HEK293 (cell line): ENCODE data around the gene GMEB2.
A peak's percentile ranks its signal among the peaks of the same experiment; 100 is the strongest.

Experiments used
- CTCF ChIA-PET: fragments of 350-600 bp; formaldehyde crosslinking; extraction: SDS; loops from one replicate; lab custom pipeline; 2021; ENCODE audit warnings: antibody characterized with exemption; lab: Yijun Ruan, JAX
- POLR2A ChIA-PET: fragments of 300-600 bp; formaldehyde crosslinking; extraction: SDS; loops from one replicate; lab custom pipeline; 2020; ENCODE audit warnings: antibody characterized with exemption, inconsistent platforms; lab: Yijun Ruan, JAX
- H3K27ac ChIP-seq: fragments of 200-500 bp; sonication (Bioruptor generic); 2 replicates; pipeline ENCODE4 v1.5.1; 2014; ENCODE audit warnings: low read depth, low read length, control low read depth, inconsistent platforms; ENCODE audit errors: extremely low read depth
- H3K36me3 ChIP-seq, 2 experiments: fragments of 200-500 bp in 1 of 2; sonication (Bioruptor generic) in 1 of 2; 1 replicate in 1 of 2; 2 replicates in 1 of 2; pipeline ENCODE4 v1.5.1; 2014 to 2017; ENCODE audit warnings: inconsistent platforms in 2 of 2, low read length in 2 of 2; ENCODE audit not compliant: control insufficient read depth in 2 of 2, insufficient read depth in 1 of 2
- H3K4me1 ChIP-seq: fragments of 200-500 bp; sonication (Bioruptor generic); 2 replicates; pipeline ENCODE4 v1.5.1; 2014; ENCODE audit warnings: mild to moderate bottlenecking, low read length, inconsistent platforms; ENCODE audit not compliant: control insufficient read depth, insufficient read depth
- H3K4me3 ChIP-seq: 2 replicates; pipeline ENCODE4 v1.5.1; 2011; ENCODE audit warnings: low read depth, mild to moderate bottlenecking, control low read depth, low read length, moderate library complexity
- H3K9me3 ChIP-seq: fragments of 200-500 bp; sonication (Bioruptor generic); 2 replicates; pipeline ENCODE4 v1.5.1; 2014; ENCODE audit warnings: low read depth, low read length, inconsistent platforms; ENCODE audit not compliant: control insufficient read depth, insufficient read depth
- GLIS2 ChIP-seq: fragments of 450-650 bp; formaldehyde crosslinking; IDR thresholded peaks from 2 replicates; pipeline ENCODE4 v1.5.1; 2016; ENCODE audit warnings: missing biosample characterization, missing genetic modification characterization
- HIC1 ChIP-seq: fragments of 450-650 bp; formaldehyde crosslinking; IDR thresholded peaks from 2 replicates; pipeline ENCODE4 v1.5.1; 2016; ENCODE audit warnings: missing biosample characterization, missing genetic modification characterization
- KLF7 ChIP-seq: fragments of 450-650 bp; formaldehyde crosslinking; IDR thresholded peaks from 2 replicates; pipeline ENCODE4 v1.5.1; 2016; ENCODE audit warnings: missing biosample characterization, missing genetic modification characterization, borderline replicate concordance
- PRDM1 ChIP-seq: fragments of 450-650 bp; formaldehyde crosslinking; IDR thresholded peaks from 2 replicates; pipeline ENCODE4; 2016; ENCODE audit warnings: missing biosample characterization, missing genetic modification characterization
- PRDM10 ChIP-seq: fragments of 450-650 bp; formaldehyde crosslinking; IDR thresholded peaks from 2 replicates; pipeline ENCODE4 v1.5.1; 2016; ENCODE audit warnings: missing biosample characterization, missing genetic modification characterization
- REST ChIP-seq: fragments of 450-650 bp; formaldehyde crosslinking; IDR thresholded peaks from 2 replicates; pipeline ENCODE4 v1.5.1; 2016; ENCODE audit warnings: missing biosample characterization, missing genetic modification characterization
- ZBTB17 ChIP-seq: fragments of 450-650 bp; formaldehyde crosslinking; IDR thresholded peaks from 2 replicates; pipeline ENCODE4 v1.5.1; 2016; ENCODE audit warnings: missing biosample characterization, missing genetic modification characterization
- ZBTB20 ChIP-seq: fragments of 450-650 bp; formaldehyde crosslinking; IDR thresholded peaks from 2 replicates; pipeline ENCODE4 v1.5.1; 2016; ENCODE audit warnings: missing biosample characterization, missing genetic modification characterization
- ZBTB48 ChIP-seq: fragments of 450-650 bp; formaldehyde crosslinking; IDR thresholded peaks from 2 replicates; pipeline ENCODE4 v1.5.1; 2016; ENCODE audit warnings: missing biosample characterization, missing genetic modification characterization
- ZBTB8A ChIP-seq: fragments of 450-650 bp; formaldehyde crosslinking; IDR thresholded peaks from 2 replicates; pipeline ENCODE4 v1.5.1; 2016; ENCODE audit warnings: missing biosample characterization, missing genetic modification characterization
- ZIC2 ChIP-seq: fragments of 450-650 bp; formaldehyde crosslinking; IDR thresholded peaks from 2 replicates; pipeline ENCODE4 v1.5.1; 2016; ENCODE audit warnings: missing biosample characterization, missing genetic modification characterization
- ZNF155 ChIP-seq: fragments of 450-650 bp; formaldehyde crosslinking; IDR thresholded peaks from 2 replicates; pipeline ENCODE4 v1.5.1; 2016; ENCODE audit warnings: missing biosample characterization, missing genetic modification characterization
- ZNF211 ChIP-seq: fragments of 450-650 bp; formaldehyde crosslinking; IDR thresholded peaks from 2 replicates; pipeline ENCODE4 v1.5.1; 2016; ENCODE audit warnings: low read depth, missing biosample characterization, missing genetic modification characterization
- ZNF600 ChIP-seq: fragments of 450-650 bp; formaldehyde crosslinking; IDR thresholded peaks from 2 replicates; pipeline ENCODE4 v1.5.1; 2016; ENCODE audit warnings: missing biosample characterization, missing genetic modification characterization
- ZNF626 ChIP-seq: fragments of 450-650 bp; sonication (Bioruptor Pico); formaldehyde crosslinking; IDR thresholded peaks from 2 replicates; pipeline ENCODE4 v1.5.1; 2018; ENCODE audit warnings: missing biosample characterization, missing genetic modification characterization, inconsistent platforms
- ZNF843 ChIP-seq: fragments of 450-650 bp; formaldehyde crosslinking; IDR thresholded peaks from 2 replicates; pipeline ENCODE4 v1.5.1; 2016; ENCODE audit warnings: missing biosample characterization, missing genetic modification characterization
- TF ChIP-seq, protein P1 (sequence below): fragments of 450-650 bp; formaldehyde crosslinking; IDR thresholded peaks from 2 replicates; pipeline ENCODE4 v1.5.1; 2016; ENCODE audit warnings: missing biosample characterization, missing genetic modification characterization

Gene GMEB2

GRCh38 chr20:63538204-63539091 is 88.5 kb downstream of the GMEB2 start:
- no peaks in the 10 kb centered on the region for H3K4me1 ChIP-seq
- ChIA-PET POLR2A (interaction anchor here (0.6 to 3.2 kb wide), 8 partner anchors 17 to 583 kb away, joined by 3 to 12 read pairs (median 4); partner anchors contain the start of gene HELZ2), CTCF (interaction anchor here (0.5 to 2.5 kb wide), 21 partner anchors 8 to 582 kb away, joined by 3 to 9 read pairs (median 4); partner anchors contain the start of genes PRPF6 and SAMD10)
- H3K27ac ChIP-seq = no peak overlapping the region
- H3K4me3 ChIP-seq = peak overlapping the region; percentile 23
- TF ChIP-seq GLIS2 (tag by site-specific recombination) = peak; percentile 6; the same call in 1 of the 2 replicates
- TF ChIP-seq KLF7 (tag by site-specific recombination) = peak; percentile 3; the same call in 1 of the 2 replicates
- TF ChIP-seq ZBTB8A (tag by site-specific recombination) = peak; percentile 4
- 0 out of 2 replicates have a peak, but pooled peaks have one; percentile 42 for TF ChIP-seq ZIC2 (tag by site-specific recombination)
- no peak for TF ChIP-seq ZBTB48 (tag by site-specific recombination)
- no peak for TF ChIP-seq ZNF211 (tag by site-specific recombination)
- no peak for TF ChIP-seq PRDM1 (tag by site-specific recombination)
- peak; percentile 4; the same call in 1 of the 2 replicates for TF ChIP-seq ZNF600 (tag by site-specific recombination)
- TF ChIP-seq ZNF155 (tag by site-specific recombination) = no peak
- TF ChIP-seq HIC1 (tag by site-specific recombination) = 0 out of 2 replicates have a peak, but pooled peaks have one; percentile 39
- TF ChIP-seq REST (tag by site-specific recombination) = 0 out of 2 replicates have a peak, but pooled peaks have one; percentile 4
- TF ChIP-seq ZBTB20 = no peak
- TF ChIP-seq PRDM10 = no peak
- TF ChIP-seq, protein P1, sequence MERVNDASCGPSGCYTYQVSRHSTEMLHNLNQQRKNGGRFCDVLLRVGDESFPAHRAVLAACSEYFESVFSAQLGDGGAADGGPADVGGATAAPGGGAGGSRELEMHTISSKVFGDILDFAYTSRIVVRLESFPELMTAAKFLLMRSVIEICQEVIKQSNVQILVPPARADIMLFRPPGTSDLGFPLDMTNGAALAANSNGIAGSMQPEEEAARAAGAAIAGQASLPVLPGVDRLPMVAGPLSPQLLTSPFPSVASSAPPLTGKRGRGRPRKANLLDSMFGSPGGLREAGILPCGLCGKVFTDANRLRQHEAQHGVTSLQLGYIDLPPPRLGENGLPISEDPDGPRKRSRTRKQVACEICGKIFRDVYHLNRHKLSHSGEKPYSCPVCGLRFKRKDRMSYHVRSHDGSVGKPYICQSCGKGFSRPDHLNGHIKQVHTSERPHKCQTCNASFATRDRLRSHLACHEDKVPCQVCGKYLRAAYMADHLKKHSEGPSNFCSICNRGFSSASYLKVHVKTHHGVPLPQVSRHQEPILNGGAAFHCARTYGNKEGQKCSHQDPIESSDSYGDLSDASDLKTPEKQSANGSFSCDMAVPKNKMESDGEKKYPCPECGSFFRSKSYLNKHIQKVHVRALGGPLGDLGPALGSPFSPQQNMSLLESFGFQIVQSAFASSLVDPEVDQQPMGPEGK (tag by site-specific recombination) = 0 out of 2 replicates have a peak, but pooled peaks have one; percentile 9
- no peak for TF ChIP-seq ZNF843
- TF ChIP-seq ZBTB17 (tag by site-specific recombination) = no peak
- no peak for TF ChIP-seq ZNF626 (tag by site-specific recombination)
- no peaks in the 10 kb centered on the region for H3K9me3 ChIP-seq
- H3K36me3 ChIP-seq = no peaks in the 10 kb centered on the region
